Endodermal cell (in vitro differentiated cells): ENCODE measurements around the gene AGBL2. TPM values are rescaled to one million over a fixed set of nuclear protein-coding genes. Genes with fewer than 3 reads are reported as not detected.
"Not testable (repeated sequence)": the region's sequence is repeated elsewhere in the genome, so short reads cannot be mapped to it uniquely, and the experiment has no call there.

Experiments used
- DNase-seq: peaks from one replicate; pipeline ENCODE4 v3.0.0-alpha.2; 2017
- H3K27ac ChIP-seq: 2 replicates; pipeline ENCODE4 v1.5.1; 2013; ENCODE audit warnings: mild to moderate bottlenecking, low read depth, low read length, moderate library complexity
- H3K27me3 ChIP-seq: 2 replicates; pipeline ENCODE4 v1.6.1; 2013; ENCODE audit warnings: mild to moderate bottlenecking, low read length, moderate library complexity; ENCODE audit not compliant: insufficient read depth, control insufficient read depth, poor library complexity, severe bottlenecking
- H3K36me3 ChIP-seq: 2 replicates; pipeline ENCODE4 v1.7.0; 2013; ENCODE audit warnings: mild to moderate bottlenecking, low read length, moderate library complexity; ENCODE audit not compliant: control insufficient read depth, insufficient read depth
- H3K4me1 ChIP-seq: one replicate; pipeline ENCODE4 v1.7.0; 2013; ENCODE audit warnings: low read length; ENCODE audit not compliant: control insufficient read depth, insufficient read depth
- H3K4me3 ChIP-seq: 2 replicates; pipeline ENCODE4 v1.5.1; 2013; ENCODE audit warnings: mild to moderate bottlenecking, low read length, moderate library complexity
- H3K9ac ChIP-seq: 2 replicates; pipeline ENCODE4 v1.6.1; 2013; ENCODE audit warnings: mild to moderate bottlenecking, low read length, moderate library complexity; ENCODE audit not compliant: poor library complexity, severe bottlenecking; ENCODE audit errors: extremely low read depth
- H3K9me3 ChIP-seq: 2 replicates; pipeline ENCODE4 v1.6.1; 2013; ENCODE audit warnings: mild to moderate bottlenecking, low read length, moderate library complexity; ENCODE audit not compliant: control insufficient read depth
- H3K27ac Mint-ChIP-seq: 2 replicates; pipeline ENCODE4 v1.8.0; 2020; ENCODE audit warnings: mixed read lengths
- H3K27me3 Mint-ChIP-seq: 2 replicates; pipeline ENCODE4 v1.8.0; 2021; ENCODE audit warnings: mild to moderate bottlenecking, mixed read lengths; ENCODE audit not compliant: insufficient read depth
- H3K36me3 Mint-ChIP-seq: 2 replicates; pipeline ENCODE4 v1.8.0; 2020; ENCODE audit warnings: low read depth, mixed read lengths
- H3K4me1 Mint-ChIP-seq: 2 replicates; pipeline ENCODE4 v1.8.0; 2020; ENCODE audit warnings: mixed read lengths
- H3K4me3 Mint-ChIP-seq: 2 replicates; pipeline ENCODE4 v1.8.0; 2020; ENCODE audit warnings: mild to moderate bottlenecking, moderate library complexity, mixed read lengths
- H3K9me3 Mint-ChIP-seq: 2 replicates; pipeline ENCODE4 v1.8.0; 2020; ENCODE audit warnings: mild to moderate bottlenecking, mixed read lengths
- WGBS, 2 experiments: methylation state at CpG; one replicate each; pipeline versions ENCODE4 v1.1.5 to v1.1.7; 2013; ENCODE audit warnings: missing lambda C conversion rate in 2 of 2, mixed read lengths in 1 of 2; ENCODE audit not compliant: insufficient coverage in 1 of 2, insufficient read length in 1 of 2; 5-methylcytosine and 5-hydroxymethylcytosine counted together
- total RNA-seq, 2 donors: library from RNA; stranded (reverse); fragmentation: NEBNext Ultra II Directional in 1 of 2; extraction: Animal tissue kit (Norgen Biotek cat#: 25700) in 1 of 2; gene quantifications; 2 replicates in 1 of 2; 3 replicates in 1 of 2; pipeline ENCODE4 v1.2.1, GENCODE V29; 2021
- TF ChIP-seq, protein P1 (sequence below): fragments of 200-600 bp; sonication (generic); conservative IDR thresholded peaks from 2 replicates; pipeline ENCODE4 v1.5.0; 2021; ENCODE audit warnings: antibody characterized with exemption, mild to moderate bottlenecking

The AGBL2 gene
- total RNA-seq, 2 donors from 2014 or later = 5.0 to 8.7 TPM

GRCh38 chr11:47750725-47751124 is 35.6 kb upstream of the AGBL2 start:
- DNase-seq = no peak
- Mint-ChIP-seq H3K36me3 (peaks cover 76% of the 10 kb centered on the region), H3K27ac (no peak overlapping the region), H3K9me3 (peaks cover 4% of the 10 kb centered on the region), H3K4me1 (no peaks in the 10 kb centered on the region), H3K4me3 (no peak overlapping the region), H3K27me3 (no peaks in the 10 kb centered on the region)
- Histone ChIP-seq H3K9ac (no peak overlapping the region), H3K4me3 (no peak overlapping the region), H3K36me3 (peaks cover 93% of the 10 kb centered on the region), H3K4me1 (no peaks in the 10 kb centered on the region), H3K27me3 (no peaks in the 10 kb centered on the region), H3K27ac (no peak overlapping the region), H3K9me3 (peaks cover 8% of the 10 kb centered on the region)
- TF ChIP-seq, protein P1, sequence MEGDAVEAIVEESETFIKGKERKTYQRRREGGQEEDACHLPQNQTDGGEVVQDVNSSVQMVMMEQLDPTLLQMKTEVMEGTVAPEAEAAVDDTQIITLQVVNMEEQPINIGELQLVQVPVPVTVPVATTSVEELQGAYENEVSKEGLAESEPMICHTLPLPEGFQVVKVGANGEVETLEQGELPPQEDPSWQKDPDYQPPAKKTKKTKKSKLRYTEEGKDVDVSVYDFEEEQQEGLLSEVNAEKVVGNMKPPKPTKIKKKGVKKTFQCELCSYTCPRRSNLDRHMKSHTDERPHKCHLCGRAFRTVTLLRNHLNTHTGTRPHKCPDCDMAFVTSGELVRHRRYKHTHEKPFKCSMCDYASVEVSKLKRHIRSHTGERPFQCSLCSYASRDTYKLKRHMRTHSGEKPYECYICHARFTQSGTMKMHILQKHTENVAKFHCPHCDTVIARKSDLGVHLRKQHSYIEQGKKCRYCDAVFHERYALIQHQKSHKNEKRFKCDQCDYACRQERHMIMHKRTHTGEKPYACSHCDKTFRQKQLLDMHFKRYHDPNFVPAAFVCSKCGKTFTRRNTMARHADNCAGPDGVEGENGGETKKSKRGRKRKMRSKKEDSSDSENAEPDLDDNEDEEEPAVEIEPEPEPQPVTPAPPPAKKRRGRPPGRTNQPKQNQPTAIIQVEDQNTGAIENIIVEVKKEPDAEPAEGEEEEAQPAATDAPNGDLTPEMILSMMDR = no peak
- WGBS, 2 experiments = 95 to 96% methylated on average over 4 of the region's 5 CpGs

DNA sequence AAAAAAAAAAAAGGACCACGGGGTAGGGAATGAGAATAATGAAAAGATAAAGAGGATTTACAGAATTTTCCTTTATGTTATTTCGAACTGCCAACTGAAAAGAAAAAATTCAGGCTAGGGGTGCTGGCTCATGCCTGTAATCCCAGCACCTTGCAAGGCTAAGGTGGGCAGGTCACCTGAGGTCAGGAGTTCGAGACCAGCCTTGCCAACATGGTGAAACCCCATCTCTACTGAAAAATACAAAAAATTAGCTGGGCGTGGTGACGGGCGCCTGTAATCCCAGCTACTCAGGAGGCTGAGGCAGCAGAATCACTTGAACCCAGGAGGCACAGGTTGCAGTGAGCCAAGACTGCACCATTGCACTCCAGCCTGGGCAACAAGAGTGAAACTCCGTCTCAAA is 27.3 kb upstream of the AGBL2 start:
- WGBS, 2 experiments = 96 to 99% methylated on average over 5 to 7 of the region's 7 CpGs
- H3K27me3 ChIP-seq, H3K27me3 Mint-ChIP-seq, H3K27ac ChIP-seq, DNase-seq, H3K4me1 Mint-ChIP-seq, H3K4me1 ChIP-seq, H3K9me3 Mint-ChIP-seq, H3K27ac Mint-ChIP-seq, H3K9ac ChIP-seq, H3K4me3 Mint-ChIP-seq, H3K4me3 ChIP-seq: not testable (repeated sequence)
- peaks cover 97% of the 10 kb centered on the region for H3K36me3 ChIP-seq
- peaks cover 14% of the 10 kb centered on the region for H3K9me3 ChIP-seq
- peaks cover 87% of the 10 kb centered on the region for H3K36me3 Mint-ChIP-seq

- H3K27me3 Mint-ChIP-seq, H3K9ac ChIP-seq, H3K27ac ChIP-seq, H3K4me1 ChIP-seq, DNase-seq, H3K4me3 ChIP-seq, H3K4me3 Mint-ChIP-seq, H3K27ac Mint-ChIP-seq, H3K9me3 ChIP-seq, H3K4me1 Mint-ChIP-seq, H3K27me3 ChIP-seq, H3K9me3 Mint-ChIP-seq: not testable (repeated sequence)
- 73 to 81% methylated on average over 6 to 7 of the region's 7 CpGs for WGBS, 2 experiments
- H3K36me3 ChIP-seq = peaks cover 95% of the 10 kb centered on the region
- peaks cover 81% of the 10 kb centered on the region for H3K36me3 Mint-ChIP-seq
Observed at GRCh38 chr11:47737817-47738216, 22.6 kb upstream of the AGBL2 start.

GRCh38 chr11:47732271-47732670 is 17.1 kb upstream of the AGBL2 start:
- Histone ChIP-seq H3K9me3 (no peaks in the 10 kb centered on the region), H3K27me3 (no peaks in the 10 kb centered on the region), H3K4me3 (no peak overlapping the region), H3K27ac (peak overlapping the region; percentile 16), H3K9ac (no peak overlapping the region), H3K4me1 (no peaks in the 10 kb centered on the region), H3K36me3 (peaks cover 94% of the 10 kb centered on the region)
- TF ChIP-seq, protein P1 = no peak
- WGBS, 2 experiments = 95 to 99% methylated on average over 9 to 10 of the region's 10 CpGs
- H3K4me3 Mint-ChIP-seq = no peak overlapping the region
- no peak for DNase-seq
- H3K4me1 Mint-ChIP-seq = no peaks in the 10 kb centered on the region
- peaks cover 82% of the 10 kb centered on the region for H3K36me3 Mint-ChIP-seq
- H3K27ac Mint-ChIP-seq = no peak overlapping the region
- H3K27me3 Mint-ChIP-seq = no peaks in the 10 kb centered on the region
- no peaks in the 10 kb centered on the region for H3K9me3 Mint-ChIP-seq
